Ovary (tissue), 9 donors: ENCODE data around the gene MMD. TPM values are rescaled to one million over a fixed set of nuclear protein-coding genes. Genes with fewer than 3 reads are reported as not detected.
"Not testable (repeated sequence)": the region's sequence is repeated elsewhere in the genome, so short reads cannot be mapped to it uniquely, and the experiment has no call there.

Experiments used
- DNase-seq, 5 donors: peaks; one replicate each; pipeline ENCODE4 v3.0.0-alpha.2; 2019 to 2020
- H3K27ac ChIP-seq, 2 donors: fragments of 200-600 bp; one replicate each; pipeline versions ENCODE4 v1.5.1 to v1.8.0; 2019 to 2022
- H3K27me3 ChIP-seq: fragments of 200-600 bp; one replicate; pipeline ENCODE4 v1.8.0; 2022
- H3K36me3 ChIP-seq: fragments of 200-600 bp; sonication (generic); one replicate; pipeline ENCODE4 v1.5.1; 2019
- H3K4me1 ChIP-seq: one replicate; pipeline ENCODE4 v1.8.1; 2013; ENCODE audit warnings: mild to moderate bottlenecking, moderate library complexity; ENCODE audit not compliant: insufficient read depth
- H3K4me3 ChIP-seq: fragments of 200-600 bp; sonication (generic); one replicate; pipeline ENCODE4 v1.5.1; 2017
- H3K9me3 ChIP-seq, 2 donors: fragments of 200-600 bp in 1 of 2; sonication (generic) in 1 of 2; one replicate each; pipeline versions ENCODE4 v1.5.1 to v1.8.1; 2013 to 2019; ENCODE audit warnings: mild to moderate bottlenecking in 1 of 2, moderate library complexity in 1 of 2
- CTCF ChIP-seq, 3 donors: fragments of 450-650 bp in 2 of 3; fragments of 200-600 bp in 1 of 3; IDR thresholded peaks; one replicate each; pipeline versions ENCODE4 v1.5.1 to v1.8.0; 2016 to 2022; ENCODE audit warnings: antibody characterized with exemption in 3 of 3, mild to moderate bottlenecking in 1 of 3
- EP300 ChIP-seq: sonication (generic); formaldehyde crosslinking; IDR thresholded peaks from one replicate; pipeline ENCODE4 v1.6.1; 2017; ENCODE audit warnings: antibody characterized with exemption
- POLR2A ChIP-seq: fragments of 450-650 bp; IDR thresholded peaks from one replicate; pipeline ENCODE4 v1.6.1; 2017; ENCODE audit warnings: antibody characterized with exemption, mild to moderate bottlenecking, moderate library complexity
- WGBS, 3 donors: extraction: QIAGEN DNeasy Blood & Tissue Kit in 1 of 3; methylation state at CpG; one replicate each; pipeline versions ENCODE4 v1.1.5 to v1.1.7; 2013 to 2017; 5-methylcytosine and 5-hydroxymethylcytosine counted together
- intact Hi-C, 4 donors: fragments of 100-400 bp; cut with DNase I; formaldehyde crosslinking; loops; one replicate each; pipeline versions ENCODE4 v1.11.0 to v1.15.1; 2022 to 2023
- polyA plus RNA-seq, 2 donors: library from polyadenylated mRNA; stranded (reverse); fragments of 200-250 nt in 1 of 2; fragments of 350-450 nt in 1 of 2; fragmentation: Illumina TruSeq in 1 of 2; extraction: RNeasy Lipid Tissue Mini Kit (QIAGEN cat#74804) in 1 of 2; gene quantifications; one replicate each; pipeline ENCODE4 v1.2.3, GENCODE V29; 2013 to 2014
- total RNA-seq, 7 donors: library from RNA; depleted of rRNA in 2 of 7; stranded (reverse); fragments of >200 nt in 2 of 7; fragmentation: NEBNext Ultra II Directional in 3 of 7; extraction: Animal tissue kit (Norgen Biotek cat#: 25700) in 3 of 7; gene quantifications; one replicate each; pipeline versions ENCODE4 v1.1.0 to v1.2.4, GENCODE V29; 2016 to 2023
- donor health status: DM: no; HTN: no; CAD: no; lungs with moderate emphysema.
- donor health status: DM: no; HTN: no; CAD: no.
- donor health status: Bipolar disorder and iron deficiency.
- donor health status: DM: yes; HTN: yes; CAD: no.
- donor health status: DM: no; HTN: no; CAD: no.
- donor health status: DM: yes; HTN: yes; CAD: no.

MMD gene
- total and polyA plus RNA-seq, 9 donors, result 5.0 to 11.0 (median 6.7) TPM

- Histone ChIP-seq H3K36me3 (no peaks in the 10 kb centered on the region), H3K4me1 (no peaks in the 10 kb centered on the region), H3K9me3 (no peaks in the 10 kb centered on the region), H3K27me3 (no peaks in the 10 kb centered on the region), H3K4me3 (no peak overlapping the region), H3K27ac (no peak overlapping the region)
- WGBS, 3 donors, result 74 to 80% (median 74%) methylated on average over 5 of the region's 5 CpGs
- TF ChIP-seq POLR2A (no peak), CTCF (IDR thresholded peaks at IDR 0.05) (no peak), EP300 (no peak)
- intact Hi-C loops, result no loop called here
- DNase-seq, result no peak
These were observed 10.7 kb downstream of the MMD start for GRCh38 chr17:55410722-55411462.

- no peaks in the 10 kb centered on the region for H3K36me3 ChIP-seq
- no peak for DNase-seq
- H3K4me3 ChIP-seq, result no peak overlapping the region
- no peaks in the 10 kb centered on the region for H3K9me3 ChIP-seq
- TF ChIP-seq POLR2A (no peak), EP300 (no peak), CTCF (IDR thresholded peaks at IDR 0.05) (no peak)
- intact Hi-C loops, result no loop called here
- WGBS, 3 donors, result 89 to 92% (median 92%) methylated on average over 4 of the region's 4 CpGs
- no peak overlapping the region for H3K27ac ChIP-seq
- H3K27me3 ChIP-seq, result no peaks in the 10 kb centered on the region
- no peaks in the 10 kb centered on the region for H3K4me1 ChIP-seq
These were observed 12.4 kb downstream of the MMD start for GRCh38 chr17:55409030-55409800.

- no peaks in the 10 kb centered on the region for H3K4me1 ChIP-seq
- H3K27ac ChIP-seq, result no peak overlapping the region
- TF ChIP-seq CTCF (IDR thresholded peaks at IDR 0.05) (no peak), EP300 (no peak), POLR2A (no peak)
- no peaks in the 10 kb centered on the region for H3K27me3 ChIP-seq
- 53 to 70% (median 59%) methylated on average over 5 of the region's 5 CpGs for WGBS, 3 donors
- intact Hi-C loops, result no loop called here
- H3K4me3 ChIP-seq, result no peak overlapping the region
- no peak for DNase-seq
- H3K36me3 ChIP-seq, result no peaks in the 10 kb centered on the region
- no peaks in the 10 kb centered on the region for H3K9me3 ChIP-seq
These were observed 13.7 kb downstream of the MMD start for GRCh38 chr17:55407641-55408566.

- intact Hi-C loops, result no loop called here
- WGBS, 3 donors, result 91 to 97% (median 96%) methylated on average over 1 of the region's 1 CpG
- no peak for DNase-seq
- Histone ChIP-seq H3K36me3 (no peaks in the 10 kb centered on the region), H3K27me3 (no peaks in the 10 kb centered on the region), H3K9me3 (no peaks in the 10 kb centered on the region), H3K4me3 (no peak overlapping the region), H3K27ac (no peak overlapping the region), H3K4me1 (no peaks in the 10 kb centered on the region)
- TF ChIP-seq CTCF (IDR thresholded peaks at IDR 0.05), result no peak
- TF ChIP-seq EP300, result no peak
- no peak for TF ChIP-seq POLR2A
These were observed 16.0 kb downstream of the MMD start for GRCh38 chr17:55405600-55405999.

GRCh38 chr17:55404197-55404596, 17.4 kb downstream of the MMD start:
- WGBS, 3 donors, result 90 to 93% (median 91%) methylated on average over 5 of the region's 5 CpGs
- not testable (repeated sequence) for H3K4me3 ChIP-seq

More at GRCh38 chr17:55404197-55404596, 17.4 kb downstream of the MMD start:
- H3K27me3 ChIP-seq, H3K4me1 ChIP-seq, DNase-seq, H3K27ac ChIP-seq, H3K36me3 ChIP-seq, H3K9me3 ChIP-seq, intact Hi-C loops: not testable (repeated sequence)
